Heart left ventricle (tissue), 13 donors: ENCODE measurements around the gene PAQR5.

Experiments
- POLR2A ChIP-seq, 2 donors: fragments of 450-650 bp; IDR thresholded peaks; one replicate each; pipeline ENCODE4 v1.6.1; 2017; ENCODE audit warnings: antibody characterized with exemption in 2 of 2, mild to moderate bottlenecking in 2 of 2, moderate library complexity in 2 of 2
- TF ChIP-seq, protein P1 (sequence below), 12 donors: fragments of 200-600 bp; sonication (generic) in 4 of 12; IDR thresholded peaks; one replicate each; pipeline versions ENCODE4 v1.5.0 to v1.8.0; 2018 to 2022; ENCODE audit warnings: antibody characterized with exemption in 12 of 12, mild to moderate bottlenecking in 5 of 12
- donor health status: ischemic (EF 13 %, LVEDD 7.1; RV severe dilation, severe dysfunction).
- donor health status: DM: no; HTN: yes; CAD: no.
- donor health status: DM: no; HTN: no; CAD: no.
- donor health status: ischemic (EF 25% LVEDD 6.9; RV normal size, moderate dysfunction).
- donor health status: ischemic (EF 25% LVEDD 5.7; RV mildly dilated, moderate dysfunction).
- donor health status: ischemic (EF 35%, LVEDD 5.7; RV mildly dilated, moderate dysfunction).
- donor health status: nonischemic (EF 11% LVEDD 7.7; RV severe dilation, severe dysfunction).
- donor health status: DM: yes; HTN: yes; CAD: no.
- donor health status: PGD.
- donor health status: ischemic (EF 29% LVEDD 5.4; RV normal size, mild dysfunction).
- donor health status: nonischemic (EF 23%, LVEDD 6.1; RV moderate dilation, normal function).

DNA sequence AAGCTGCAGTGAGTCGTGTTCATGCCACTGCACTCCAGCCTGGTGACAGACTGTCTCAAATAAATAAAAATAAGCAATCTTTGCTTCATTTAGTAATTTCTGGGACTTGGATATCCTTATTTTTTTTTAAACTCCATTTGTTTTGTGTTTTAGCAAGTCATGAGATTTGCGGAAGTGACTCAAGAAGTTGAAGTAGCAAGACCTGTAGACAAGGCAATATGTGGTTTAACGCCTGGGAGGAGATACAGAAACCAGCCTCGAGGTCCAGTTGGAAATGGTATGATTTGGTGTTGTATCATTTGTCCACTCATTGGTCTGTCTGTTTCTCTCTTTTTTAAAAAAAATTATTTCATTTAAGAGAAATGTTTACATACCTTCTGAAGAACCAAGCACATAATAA, 137.3 kb downstream of the PAQR5 start:
- TF ChIP-seq, protein P1, sequence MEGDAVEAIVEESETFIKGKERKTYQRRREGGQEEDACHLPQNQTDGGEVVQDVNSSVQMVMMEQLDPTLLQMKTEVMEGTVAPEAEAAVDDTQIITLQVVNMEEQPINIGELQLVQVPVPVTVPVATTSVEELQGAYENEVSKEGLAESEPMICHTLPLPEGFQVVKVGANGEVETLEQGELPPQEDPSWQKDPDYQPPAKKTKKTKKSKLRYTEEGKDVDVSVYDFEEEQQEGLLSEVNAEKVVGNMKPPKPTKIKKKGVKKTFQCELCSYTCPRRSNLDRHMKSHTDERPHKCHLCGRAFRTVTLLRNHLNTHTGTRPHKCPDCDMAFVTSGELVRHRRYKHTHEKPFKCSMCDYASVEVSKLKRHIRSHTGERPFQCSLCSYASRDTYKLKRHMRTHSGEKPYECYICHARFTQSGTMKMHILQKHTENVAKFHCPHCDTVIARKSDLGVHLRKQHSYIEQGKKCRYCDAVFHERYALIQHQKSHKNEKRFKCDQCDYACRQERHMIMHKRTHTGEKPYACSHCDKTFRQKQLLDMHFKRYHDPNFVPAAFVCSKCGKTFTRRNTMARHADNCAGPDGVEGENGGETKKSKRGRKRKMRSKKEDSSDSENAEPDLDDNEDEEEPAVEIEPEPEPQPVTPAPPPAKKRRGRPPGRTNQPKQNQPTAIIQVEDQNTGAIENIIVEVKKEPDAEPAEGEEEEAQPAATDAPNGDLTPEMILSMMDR (IDR thresholded peaks at IDR 0.05): no peak
- TF ChIP-seq POLR2A (IDR thresholded peaks at IDR 0.05): no peak
